Measurements from ENCODE around the gene HYAL2.

DNA sequence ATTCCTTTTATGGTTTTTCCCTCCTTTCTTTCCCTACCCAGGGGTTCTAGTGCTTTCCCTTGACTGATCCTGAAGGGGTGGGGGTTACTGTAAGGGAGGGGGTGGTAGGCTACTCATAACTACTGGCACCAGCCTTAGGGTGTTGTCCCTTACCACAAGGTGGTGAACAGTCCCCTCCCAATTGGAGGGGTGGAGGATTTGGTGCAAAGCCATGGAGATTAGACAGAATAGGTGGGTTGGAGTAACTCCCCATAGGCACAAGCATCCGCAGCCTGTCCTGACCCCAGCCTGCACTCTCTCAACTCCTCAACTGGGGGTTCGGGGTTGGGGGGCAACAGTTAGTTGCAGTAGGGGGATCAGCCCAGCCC lies 2.6 kb upstream of the HYAL2 start:
- TF ChIP-seq, protein P1, sequence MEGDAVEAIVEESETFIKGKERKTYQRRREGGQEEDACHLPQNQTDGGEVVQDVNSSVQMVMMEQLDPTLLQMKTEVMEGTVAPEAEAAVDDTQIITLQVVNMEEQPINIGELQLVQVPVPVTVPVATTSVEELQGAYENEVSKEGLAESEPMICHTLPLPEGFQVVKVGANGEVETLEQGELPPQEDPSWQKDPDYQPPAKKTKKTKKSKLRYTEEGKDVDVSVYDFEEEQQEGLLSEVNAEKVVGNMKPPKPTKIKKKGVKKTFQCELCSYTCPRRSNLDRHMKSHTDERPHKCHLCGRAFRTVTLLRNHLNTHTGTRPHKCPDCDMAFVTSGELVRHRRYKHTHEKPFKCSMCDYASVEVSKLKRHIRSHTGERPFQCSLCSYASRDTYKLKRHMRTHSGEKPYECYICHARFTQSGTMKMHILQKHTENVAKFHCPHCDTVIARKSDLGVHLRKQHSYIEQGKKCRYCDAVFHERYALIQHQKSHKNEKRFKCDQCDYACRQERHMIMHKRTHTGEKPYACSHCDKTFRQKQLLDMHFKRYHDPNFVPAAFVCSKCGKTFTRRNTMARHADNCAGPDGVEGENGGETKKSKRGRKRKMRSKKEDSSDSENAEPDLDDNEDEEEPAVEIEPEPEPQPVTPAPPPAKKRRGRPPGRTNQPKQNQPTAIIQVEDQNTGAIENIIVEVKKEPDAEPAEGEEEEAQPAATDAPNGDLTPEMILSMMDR (IDR thresholded peaks at IDR 0.05): no peak
- TF ChIP-seq POLR2A (IDR thresholded peaks at IDR 0.05): no peak

Measured in esophagus squamous epithelium (tissue), 4 donors.